Spleen (tissue), 11 donors: ENCODE results near the gene OBP2A. TPM values are rescaled to one million over a fixed set of nuclear protein-coding genes. Genes with fewer than 3 reads are reported as not detected.
A peak's percentile ranks its signal among the peaks of the same experiment; 100 is the strongest.
"Not testable (repeated sequence)": the region's sequence is repeated elsewhere in the genome, so short reads cannot be mapped to it uniquely, and the experiment has no call there.

Experiments used
- DNase-seq: peaks from one replicate; pipeline ENCODE4 v3.0.0-alpha.2; 2020
- H3K27ac ChIP-seq, 8 donors: fragments of 200-600 bp; sonication (generic) in 7 of 8; 1 replicate in 4 of 8; 2 replicates in 4 of 8; pipeline versions ENCODE4 v1.5.0 to v1.8.0; 2016 to 2021; ENCODE audit warnings: inconsistent platforms in 4 of 8, mild to moderate bottlenecking in 4 of 8, moderate library complexity in 1 of 8
- H3K27me3 ChIP-seq, 7 donors: fragments of 200-600 bp; sonication (generic) in 6 of 7; replicated peaks in 1 of 7; 1 replicate in 4 of 7; 2 replicates in 3 of 7; pipeline versions ENCODE4 v1.5.0 to v1.8.0; 2016 to 2021; ENCODE audit warnings: inconsistent platforms in 3 of 7, mild to moderate bottlenecking in 1 of 7
- H3K36me3 ChIP-seq, 6 donors: fragments of 200-600 bp; sonication (generic) in 5 of 6; 1 replicate in 4 of 6; 2 replicates in 2 of 6; pipeline versions ENCODE4 v1.5.0 to v1.8.0; 2016 to 2021; ENCODE audit warnings: inconsistent platforms in 2 of 6
- H3K4me1 ChIP-seq, 6 donors: fragments of 200-600 bp; sonication (generic) in 5 of 6; 1 replicate in 3 of 6; 2 replicates in 3 of 6; pipeline versions ENCODE4 v1.5.0 to v1.8.0; 2016 to 2021; ENCODE audit warnings: inconsistent platforms in 3 of 6
- H3K4me3 ChIP-seq, 8 donors: fragments of 200-600 bp; sonication (generic) in 7 of 8; 1 replicate in 4 of 8; 2 replicates in 4 of 8; pipeline versions ENCODE4 v1.5.0 to v1.8.0; 2016 to 2021; ENCODE audit warnings: inconsistent platforms in 4 of 8, mild to moderate bottlenecking in 4 of 8, moderate library complexity in 2 of 8
- H3K9me3 ChIP-seq, 8 donors: fragments of 200-600 bp; sonication (generic) in 7 of 8; 1 replicate in 4 of 8; 2 replicates in 4 of 8; pipeline versions ENCODE4 v1.5.0 to v1.8.0; 2016 to 2021; ENCODE audit warnings: inconsistent platforms in 4 of 8
- CTCF ChIP-seq, 11 experiments: fragments of 200-600 bp in 7 of 11; fragments of 450-650 bp in 4 of 11; sonication (generic) in 4 of 11; IDR thresholded peaks in 8 of 11; conservative IDR thresholded peaks in 3 of 11; 1 replicate in 7 of 11; 2 replicates in 4 of 11; pipeline versions ENCODE4 v1.4.0 to v1.8.0; 2016 to 2021; ENCODE audit warnings: antibody characterized with exemption in 11 of 11, inconsistent platforms in 4 of 11, mild to moderate bottlenecking in 1 of 11
- POLR2A ChIP-seq, 3 donors: fragments of 450-650 bp; IDR thresholded peaks; one replicate each; pipeline ENCODE4 v1.5.1; 2017; ENCODE audit warnings: antibody characterized with exemption in 3 of 3, mild to moderate bottlenecking in 1 of 3
- POLR2AphosphoS5 ChIP-seq, 3 donors: sonication (generic); formaldehyde crosslinking; IDR thresholded peaks; one replicate each; pipeline ENCODE4 v1.5.1; 2017; ENCODE audit warnings: antibody characterized with exemption in 3 of 3
- WGBS, 5 donors: extraction: QIAGEN DNeasy Blood & Tissue Kit in 3 of 5; methylation state at CpG; one replicate each; pipeline versions ENCODE4 v1.1.5 to v1.1.7; 2013 to 2018; 5-methylcytosine and 5-hydroxymethylcytosine counted together
- intact Hi-C: fragments of 100-400 bp; cut with DNase I; formaldehyde crosslinking; loops from one replicate; pipeline ENCODE4 v1.15.0; 2023; ENCODE audit warnings: low total_unique reads
- polyA plus RNA-seq, 3 donors: library from polyadenylated mRNA; stranded (reverse); fragments of 200-250 nt; gene quantifications; one replicate each; pipeline ENCODE4 v1.2.1, GENCODE V29; 2013
- total RNA-seq, 7 donors: library from RNA; depleted of rRNA in 3 of 7; stranded (reverse); fragments of >200 nt in 3 of 7; fragmentation: NEBNext Ultra II Directional in 4 of 7; extraction: Animal tissue kit (Norgen Biotek cat#: 25700) in 4 of 7; gene quantifications; one replicate each; pipeline versions ENCODE4 v1.1.0 to v1.2.1, GENCODE V29; 2016 to 2021
- donor health status: healthy with polysubstance abuse.
- donor health status: DM: no; HTN: no; CAD: no; lungs with moderate emphysema.
- donor health status: DM: no; HTN: no; CAD: no.
- donor health status: Bipolar disorder and iron deficiency.
- donor health status: healthy.
- donor health status: DM: no; HTN: no; CAD: no.
- donor health status: DM: yes; HTN: yes; CAD: no.

Gene OBP2A
- total and polyA plus RNA-seq, 10 donors, result 0.40 TPM; not detected in 9

- DNase-seq, result no peak
Observed at GRCh38 chr9:135512241-135512603, 33.7 kb upstream of the OBP2A start.

GRCh38 chr9:135512904-135513303 lies 33.0 kb upstream of the OBP2A start:
- TF ChIP-seq POLR2AphosphoS5 (IDR thresholded peaks at IDR 0.05) (no peak), POLR2A (IDR thresholded peaks at IDR 0.05) (no peak), CTCF (IDR thresholded peaks at IDR 0.05 in 8 of 11, conservative IDR thresholded peaks at IDR 0.05 in 3 of 11) (no peak)
- Histone ChIP-seq H3K36me3 (no peaks in the 10 kb centered on the region), H3K9me3 (peaks cover 0 to 26% (median 20%) of the 10 kb centered on the region in 8 donors), H3K4me3 (no peak overlapping the region), H3K27me3 (peaks cover 0 to 27% (median 0%) of the 10 kb centered on the region in 7 donors), H3K27ac (peak overlapping the region in 2 of 8 donors; percentile 38 to 41), H3K4me1 (no peaks in the 10 kb centered on the region)
- WGBS, 5 donors, result 52 to 75% (median 62%) methylated on average over 7 of the region's 7 CpGs
- intact Hi-C loops, result no loop called here
- DNase-seq, result no peak

More at GRCh38 chr9:135512241-135512603, 33.7 kb upstream of the OBP2A start:
- no peaks in the 10 kb centered on the region for H3K36me3 ChIP-seq
- intact Hi-C loops, result no loop called here
- H3K4me1 ChIP-seq, result no peaks in the 10 kb centered on the region
- no peak overlapping the region for H3K27ac ChIP-seq
- H3K4me3 ChIP-seq, result no peak overlapping the region
- TF ChIP-seq POLR2A (IDR thresholded peaks at IDR 0.05) (no peak), POLR2AphosphoS5 (IDR thresholded peaks at IDR 0.05) (no peak), CTCF (IDR thresholded peaks at IDR 0.05 in 8 of 11, conservative IDR thresholded peaks at IDR 0.05 in 3 of 11) (no peak)
- WGBS, 5 donors, result 82 to 91% (median 85%) methylated on average over 10 of the region's 10 CpGs
- peaks cover 0 to 22% (median 0%) of the 10 kb centered on the region in 7 donors for H3K27me3 ChIP-seq
- peaks cover 0 to 27% (median 20%) of the 10 kb centered on the region in 8 donors for H3K9me3 ChIP-seq

- Histone ChIP-seq H3K4me3 (no peak overlapping the region), H3K9me3 (peaks cover 0 to 22% (median 17%) of the 10 kb centered on the region in 8 donors), H3K27ac (peak overlapping the region in 1 of 8 donors; percentile 41), H3K27me3 (peaks cover 0 to 27% (median 0%) of the 10 kb centered on the region in 7 donors), H3K36me3 (no peaks in the 10 kb centered on the region), H3K4me1 (no peaks in the 10 kb centered on the region)
- WGBS, 5 donors, result 61 to 87% (median 77%) methylated on average over 6 to 19 of the region's 19 CpGs
- DNase-seq, result no peak
- TF ChIP-seq POLR2A (IDR thresholded peaks at IDR 0.05) (no peak), POLR2AphosphoS5 (IDR thresholded peaks at IDR 0.05) (peak in 2 of 3 donors; percentile 41 to 67), CTCF (IDR thresholded peaks at IDR 0.05 in 8 of 11, conservative IDR thresholded peaks at IDR 0.05 in 3 of 11) (no peak)
- intact Hi-C loops, result no loop called here
Observed at GRCh38 chr9:135513351-135513846, 32.5 kb upstream of the OBP2A start.

GRCh38 chr9:135513906-135514305 lies 32.0 kb upstream of the OBP2A start:
- H3K4me3 ChIP-seq, H3K27ac ChIP-seq, H3K36me3 ChIP-seq, H3K4me1 ChIP-seq, intact Hi-C loops: not testable (repeated sequence)
- peak; percentile 32 for DNase-seq
- H3K9me3 ChIP-seq, result peaks cover 0 to 17% (median 12%) of the 10 kb centered on the region in 8 donors
- 73 to 86% (median 83%) methylated on average over 5 to 9 of the region's 9 CpGs for WGBS, 5 donors
- peaks cover 0 to 27% (median 0%) of the 10 kb centered on the region in 7 donors for H3K27me3 ChIP-seq
